Right hindlimb (tissue), 1 donor: ENCODE measurements around the gene SEMA4F.
A peak's percentile ranks its signal among the peaks of the same experiment; 100 is the strongest.

Source experiments
- DNase-seq: peaks from one replicate; pipeline ENCODE4 v3.0.0-alpha.2; 2018

Gene SEMA4F

GRCh38 chr2:74708883-74709282 is 54.8 kb downstream of the SEMA4F start:
- DNase-seq = no peak

- no peak for DNase-seq
Observed at GRCh38 chr2:74712223-74713053, 58.4 kb downstream of the SEMA4F start.

DNA sequence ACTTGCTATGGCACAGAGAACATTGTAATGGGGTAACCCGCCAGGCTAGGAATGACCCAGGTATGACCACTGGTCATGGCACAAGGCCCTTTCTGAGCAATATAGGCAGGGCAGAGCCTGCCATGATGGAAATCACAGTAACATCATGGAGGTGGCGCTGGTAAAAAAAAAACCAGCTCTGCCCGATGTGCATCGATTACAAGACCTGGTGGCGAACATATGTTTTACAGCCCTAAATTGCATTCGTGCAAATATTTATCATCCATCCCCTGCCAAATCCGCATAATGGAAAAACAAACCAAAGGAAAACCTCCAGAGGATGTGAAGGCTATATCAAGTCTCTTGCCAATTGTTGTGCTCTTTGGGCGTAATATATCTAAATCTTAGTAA is 60.6 kb downstream of the SEMA4F start:
- DNase-seq = no peak

GRCh38 chr2:74715081-74715791 is 61.2 kb downstream of the SEMA4F start:
- DNase-seq = peak; percentile 87

- DNase-seq = no peak
Observed at GRCh38 chr2:74715880-74716279, 61.8 kb downstream of the SEMA4F start.

DNA sequence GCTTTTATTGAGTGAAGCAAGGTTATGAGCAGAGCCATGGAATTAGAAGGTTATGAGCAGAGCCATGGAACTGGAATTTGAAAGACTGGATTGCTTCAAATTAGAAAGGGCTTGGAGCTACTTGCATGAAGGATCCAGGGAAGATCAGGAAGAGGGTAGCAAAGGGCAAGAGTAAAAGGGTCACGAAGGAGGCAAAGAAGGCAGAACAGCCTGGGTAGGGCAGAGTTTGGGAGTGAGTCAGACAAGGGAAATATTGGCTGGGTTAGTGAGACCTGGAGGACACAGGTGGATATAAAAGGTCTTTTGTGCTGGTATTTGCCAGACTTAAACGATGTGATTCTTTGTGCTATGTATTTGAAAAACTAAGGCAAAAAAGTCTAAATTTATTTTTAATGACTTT is 65.0 kb downstream of the SEMA4F start:
- no peak for DNase-seq

DNA sequence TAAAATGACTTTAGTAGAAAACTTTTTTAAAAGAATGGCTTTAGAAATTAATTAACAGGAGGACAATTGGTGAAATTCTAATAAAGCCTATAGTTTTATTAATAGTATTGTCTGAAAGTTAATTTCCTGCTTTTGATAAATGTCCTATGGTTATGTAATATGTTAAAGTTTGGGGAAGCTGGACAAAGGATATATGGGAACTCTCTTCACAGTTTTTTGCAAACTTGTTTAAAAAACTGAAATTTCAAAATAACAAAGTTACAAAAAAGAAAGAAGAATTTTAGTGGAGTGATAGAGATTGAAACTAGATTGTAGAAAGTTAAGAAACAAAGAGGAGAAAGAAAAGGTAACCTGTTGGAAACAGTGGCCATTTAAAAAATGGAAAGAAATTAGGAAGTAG is 67.3 kb downstream of the SEMA4F start:
- DNase-seq = no peak

DNA sequence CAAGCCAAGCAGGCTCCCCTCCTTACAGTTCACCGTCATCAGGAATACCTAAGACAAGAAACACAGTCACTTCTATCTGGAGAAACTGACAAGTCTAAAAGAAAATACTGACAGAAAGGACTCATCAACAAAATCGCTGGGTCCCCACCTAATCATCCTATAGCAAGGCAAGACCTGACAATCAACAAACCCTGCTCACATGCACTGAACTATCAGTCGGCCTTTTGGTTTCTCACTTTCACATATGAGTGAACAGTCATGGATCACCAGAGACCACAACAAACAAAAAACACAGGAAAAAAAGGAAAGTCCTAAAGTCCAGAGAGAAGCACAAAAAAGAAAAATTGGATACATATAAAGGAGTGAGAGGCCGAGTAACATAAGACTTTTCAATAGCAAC is 70.4 kb downstream of the SEMA4F start:
- no peak for DNase-seq

- DNase-seq = no peak
Observed at GRCh38 chr2:74725287-74725686, 71.2 kb downstream of the SEMA4F start.

DNA sequence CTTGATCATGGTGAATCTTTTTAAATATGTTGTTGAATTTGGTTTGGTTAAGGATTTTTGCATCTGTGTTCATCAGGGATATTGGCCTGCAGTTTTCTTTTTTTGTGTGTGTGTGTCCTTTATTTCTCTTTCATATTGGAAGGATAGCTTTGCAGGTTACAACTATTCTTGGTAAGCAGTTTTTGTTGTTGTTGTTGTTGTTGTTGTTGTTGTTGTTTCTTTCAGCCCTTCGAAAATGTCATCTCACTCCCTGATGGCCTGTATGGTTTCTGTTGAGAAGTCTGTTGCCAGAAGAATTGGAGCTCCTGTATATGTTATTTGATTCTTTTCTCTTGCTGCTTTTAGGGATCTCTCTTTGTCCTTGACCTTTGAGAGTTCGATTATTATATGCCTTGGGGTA is 74.8 kb downstream of the SEMA4F start:
- no peak for DNase-seq

DNA sequence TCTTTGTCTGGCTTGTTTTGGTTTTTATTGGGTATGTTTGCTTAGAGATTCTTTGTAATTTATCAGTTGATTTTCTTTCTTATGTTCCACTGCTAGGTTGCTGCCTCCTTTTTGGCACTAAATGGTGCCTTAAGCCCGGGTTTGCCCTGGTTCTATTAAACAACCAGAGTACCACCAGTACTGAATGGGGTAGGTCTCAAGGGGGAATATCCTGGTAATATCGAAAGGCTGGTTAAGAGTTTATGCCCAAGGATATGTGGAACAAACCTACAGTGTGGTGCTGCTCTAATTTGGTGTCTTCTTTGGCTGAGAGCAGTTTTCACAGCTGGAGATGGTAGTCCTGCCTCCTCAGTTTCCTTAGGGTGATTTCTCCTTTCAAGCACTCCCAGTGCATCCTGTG is 76.5 kb downstream of the SEMA4F start:
- no peak for DNase-seq
